HS-5 (cell line): ENCODE data around the gene COL18A1.
"Not testable (repeated sequence)": the region's sequence is repeated elsewhere in the genome, so short reads cannot be mapped to it uniquely, and the experiment has no call there.

Experiments
- DNase-seq: peaks from one replicate; pipeline ENCODE4 v3.0.0-alpha.2; 2012; ENCODE audit warnings: low read depth

COL18A1 gene

DNA sequence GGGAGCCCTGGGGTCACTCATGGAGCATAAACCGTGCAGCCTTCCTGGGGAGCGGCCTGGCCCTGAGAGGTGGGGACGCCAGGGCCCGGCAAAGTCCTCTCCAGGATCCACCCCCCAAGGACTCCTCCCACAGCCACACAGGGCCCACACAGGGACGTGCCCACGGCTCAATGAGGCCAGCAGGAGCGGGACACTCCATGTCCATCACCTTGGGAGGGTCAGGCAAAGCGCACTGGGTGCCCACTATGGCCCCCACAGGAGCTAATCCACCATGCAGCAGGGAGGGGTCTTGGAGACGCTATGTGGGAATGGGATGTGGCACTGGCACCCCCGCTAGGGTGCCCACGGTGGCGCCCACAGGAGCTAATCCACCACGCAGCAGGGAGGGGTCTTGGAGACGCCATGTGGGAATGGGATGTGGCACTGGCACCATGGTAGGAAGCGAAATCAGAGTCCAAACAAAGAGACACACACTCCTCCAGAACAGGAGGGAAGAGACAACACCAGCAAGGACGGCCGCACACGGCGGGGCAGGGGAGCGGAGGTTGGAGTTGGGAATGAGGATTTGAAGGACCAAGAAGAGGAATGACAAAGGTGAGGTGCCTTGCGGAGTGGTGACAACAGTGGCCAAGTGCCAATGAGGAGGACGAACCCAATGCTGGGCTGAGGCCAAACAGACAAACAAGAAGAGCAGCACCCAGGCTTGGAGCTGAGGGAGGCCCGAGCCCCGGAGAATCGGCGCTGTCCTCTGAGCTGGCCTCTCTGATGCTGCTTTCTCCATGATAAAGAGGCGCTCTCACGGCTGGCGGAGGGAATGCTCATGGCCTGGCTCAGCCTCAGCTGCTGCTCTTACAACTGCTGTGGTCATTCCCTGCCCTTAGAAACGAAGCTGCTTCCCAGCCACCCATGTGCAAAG lies 155.4 kb downstream of the COL18A1 start:
- DNase-seq: no peak

DNA sequence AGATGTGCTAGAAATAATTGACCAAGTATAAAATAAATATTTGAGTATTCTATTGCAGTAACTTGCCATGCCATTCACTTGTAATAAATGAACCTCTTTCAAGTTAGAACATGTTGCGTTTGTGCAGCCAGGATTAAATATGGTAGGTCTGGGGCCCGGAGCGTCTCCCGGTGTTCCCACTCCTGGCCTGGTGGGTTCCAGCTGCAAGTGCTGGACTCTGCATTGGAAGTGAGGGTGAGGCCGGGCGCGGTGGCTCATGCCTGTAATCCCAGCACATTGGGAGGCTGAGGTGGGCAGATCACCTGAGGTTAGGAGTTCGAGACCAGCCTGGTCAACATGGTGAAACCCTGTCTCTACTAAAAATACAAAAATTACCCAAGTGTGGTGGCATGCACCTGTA lies 156.3 kb downstream of the COL18A1 start:
- not testable (repeated sequence) for DNase-seq

DNA sequence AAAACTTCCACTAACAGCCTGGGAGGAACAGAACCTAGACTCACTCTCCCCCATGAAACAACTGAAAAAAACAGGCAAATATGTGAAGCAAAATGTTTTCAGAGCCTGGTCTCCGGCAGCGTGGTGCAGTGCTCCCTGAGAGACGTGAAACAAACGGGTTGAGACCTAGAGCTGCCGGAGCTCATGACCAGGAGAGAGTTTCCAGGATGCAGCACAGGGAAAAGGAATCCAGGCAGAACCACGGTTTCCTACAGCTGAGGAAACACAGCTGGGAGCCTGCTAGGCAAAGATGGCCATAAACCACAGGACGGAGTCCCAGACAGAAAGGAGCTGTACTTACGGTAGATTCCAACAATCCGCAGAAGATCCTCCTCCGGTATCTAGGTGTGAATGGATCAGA lies 157.4 kb downstream of the COL18A1 start:
- no peak for DNase-seq

DNA sequence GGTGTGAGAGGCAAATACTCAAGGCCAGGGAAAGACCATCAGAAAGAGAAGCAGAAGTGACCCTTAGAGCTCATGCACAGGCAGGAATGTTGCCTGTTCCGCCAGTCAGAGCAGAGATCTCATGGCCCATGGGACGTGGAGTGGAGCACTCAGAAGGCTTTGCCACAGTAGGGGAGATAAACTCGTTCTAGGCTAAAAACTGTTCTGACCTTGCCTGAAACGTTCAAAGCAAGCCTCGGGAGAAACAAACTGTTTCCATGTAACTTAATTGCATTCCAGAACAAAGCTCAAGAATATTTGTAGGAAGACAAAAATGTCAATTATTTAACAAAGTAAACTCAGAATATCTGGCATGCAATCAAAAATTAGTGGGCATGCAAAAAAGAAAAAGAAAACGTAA lies 158.0 kb downstream of the COL18A1 start:
- DNase-seq: no peak
